ENCODE measurements around the gene PIGS. TPM values are rescaled to one million over a fixed set of nuclear protein-coding genes. Genes with fewer than 3 reads are reported as not detected.

PIGS gene
- total and polyA plus RNA-seq, 2 donors (not counting 3 experiments of a cell fraction or from before 2014, with no cell fraction given) = 71.3 to 110 TPM

DNA sequence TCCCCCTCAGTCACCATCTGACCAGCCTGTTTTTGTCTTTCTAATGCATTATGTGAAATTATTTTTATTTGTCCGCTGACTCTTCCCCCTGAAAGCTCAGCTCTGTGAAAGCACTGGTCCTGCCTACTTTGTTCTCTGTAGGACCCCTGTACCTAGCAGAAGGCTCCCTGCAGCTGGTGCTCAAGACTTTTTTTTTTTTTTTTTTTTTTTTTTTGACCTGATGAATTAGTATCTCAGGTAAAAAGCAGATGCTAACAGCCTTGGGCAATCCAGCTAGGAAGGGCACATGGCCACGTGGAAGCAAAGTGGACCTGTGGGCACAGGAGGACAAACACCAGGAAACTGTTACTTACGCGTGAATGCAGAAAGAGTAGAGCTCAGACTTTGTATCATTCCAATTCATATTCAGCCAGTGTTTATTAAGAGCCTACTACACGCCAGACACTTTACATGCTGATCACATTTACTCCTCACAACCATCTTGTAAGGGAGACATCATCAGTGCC is 18.3 kb downstream of the PIGS start:
- ChIA-PET CTCF (interaction anchor here (0.7 kb wide), 1 partner anchor 136 kb away, joined by 5 read pairs; no protein-coding TSS in a partner anchor), POLR2A (interaction anchor here (0.5 kb wide), 1 partner anchor 270 kb away, joined by 4 read pairs; no protein-coding TSS in a partner anchor)

DNA sequence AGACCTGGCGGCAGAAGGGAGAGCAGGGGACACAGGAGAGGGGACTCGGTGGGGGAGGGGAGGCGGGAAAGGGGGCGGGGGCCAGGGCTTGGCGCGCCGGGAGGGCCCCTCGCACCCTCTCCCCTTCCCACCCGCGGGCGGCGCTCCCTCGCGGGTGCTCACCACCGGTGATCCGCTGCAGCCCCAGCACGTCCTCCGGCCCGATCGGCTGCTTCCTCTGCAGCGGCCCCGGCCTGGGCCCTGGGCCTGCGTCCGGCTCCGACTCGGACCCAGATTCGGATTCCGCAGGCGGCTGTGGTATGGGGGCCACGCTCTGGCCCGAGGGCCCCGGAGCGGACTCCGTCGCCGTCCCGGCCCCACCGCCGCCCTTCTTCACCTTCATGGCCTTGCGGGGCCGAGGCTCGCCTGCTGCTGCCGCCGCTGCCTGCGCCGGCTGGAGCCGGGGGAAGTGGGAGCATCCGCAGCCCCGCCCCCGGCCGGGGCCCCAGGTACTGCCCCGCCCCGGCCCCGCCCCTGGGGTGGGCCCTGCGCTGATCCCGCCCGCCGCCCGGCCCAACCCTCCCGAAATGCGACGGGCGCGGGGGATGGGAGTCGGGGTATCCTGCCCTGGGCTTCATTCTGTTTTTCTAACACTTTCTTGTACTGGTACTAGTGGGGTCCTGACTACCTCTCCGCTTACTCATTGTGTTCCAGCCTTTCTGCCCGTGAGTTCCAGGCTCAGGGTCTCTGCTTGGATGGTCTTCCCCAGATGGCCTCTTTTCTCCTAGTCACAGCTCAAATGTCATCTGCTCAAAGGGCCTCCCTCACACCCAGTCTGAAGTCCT is 18.9 kb downstream of the PIGS start, which contains the start of gene UNC119:
Gene UNC119, minus strand, starts transcription at position 449 of the 824 bp plus-strand sequence. Its CDS starts 67 bp downstream, at position 382.
- peak within 1 kb of the TSS; percentile 59 to 77 (median 64) for H3K4me3 ChIP-seq (replicated peaks in 1 of 3; ENCODE audit: insufficient read depth in 1 of 3, low read depth in 1 of 3, low read length in 3 of 3)
- no peak within 1 kb of the TSS for H3K27ac ChIP-seq (ENCODE audit: insufficient read depth, low read depth, low read length)
- no peak within 1 kb of the TSS for H3K9ac ChIP-seq (replicated peaks; ENCODE audit: extremely low read depth, insufficient read depth, low read length)
- no peaks in the 10 kb centered on the region for H4K20me1 ChIP-seq (replicated peaks; ENCODE audit: control insufficient read depth, extremely low read depth, insufficient read depth, low read length)
- H3K4me2 ChIP-seq (ENCODE audit: insufficient read depth, low read length) = peak within 1 kb of the TSS; percentile 72
- H3K4me1 ChIP-seq (ENCODE audit: control insufficient read depth, extremely low read depth, insufficient read depth, low read length) = peaks cover 6% of the 10 kb centered on the region
- H3K27me3 ChIP-seq (ENCODE audit: control insufficient read depth in 2 of 2, insufficient read depth in 2 of 2, low read length in 2 of 2) = no peaks in the 10 kb centered on the region
- H3K36me3 ChIP-seq (ENCODE audit: control insufficient read depth in 2 of 2, extremely low read depth in 1 of 2, insufficient read depth in 2 of 2, low read length in 2 of 2) = peaks cover 2 to 18% of the 10 kb centered on the region in 2 experiments
- DNase-seq (ENCODE audit: low read depth, low spot score) (peak; percentile 60), FAIRE-seq (peak; percentile 79)
- peak within 1 kb of the TSS; percentile 67 for H2AFZ ChIP-seq (ENCODE audit: low read depth, low read length)
- TF ChIP-seq POLR2AphosphoS5 (IDR thresholded peaks at IDR 0.05; ENCODE audit: insufficient read depth, low read depth, low read length) (peak; percentile 88), POLR2A (IDR thresholded peaks at IDR 0.05; ENCODE audit: low read depth, low read length) (peak; percentile 73)
- TF ChIP-seq, protein P1, sequence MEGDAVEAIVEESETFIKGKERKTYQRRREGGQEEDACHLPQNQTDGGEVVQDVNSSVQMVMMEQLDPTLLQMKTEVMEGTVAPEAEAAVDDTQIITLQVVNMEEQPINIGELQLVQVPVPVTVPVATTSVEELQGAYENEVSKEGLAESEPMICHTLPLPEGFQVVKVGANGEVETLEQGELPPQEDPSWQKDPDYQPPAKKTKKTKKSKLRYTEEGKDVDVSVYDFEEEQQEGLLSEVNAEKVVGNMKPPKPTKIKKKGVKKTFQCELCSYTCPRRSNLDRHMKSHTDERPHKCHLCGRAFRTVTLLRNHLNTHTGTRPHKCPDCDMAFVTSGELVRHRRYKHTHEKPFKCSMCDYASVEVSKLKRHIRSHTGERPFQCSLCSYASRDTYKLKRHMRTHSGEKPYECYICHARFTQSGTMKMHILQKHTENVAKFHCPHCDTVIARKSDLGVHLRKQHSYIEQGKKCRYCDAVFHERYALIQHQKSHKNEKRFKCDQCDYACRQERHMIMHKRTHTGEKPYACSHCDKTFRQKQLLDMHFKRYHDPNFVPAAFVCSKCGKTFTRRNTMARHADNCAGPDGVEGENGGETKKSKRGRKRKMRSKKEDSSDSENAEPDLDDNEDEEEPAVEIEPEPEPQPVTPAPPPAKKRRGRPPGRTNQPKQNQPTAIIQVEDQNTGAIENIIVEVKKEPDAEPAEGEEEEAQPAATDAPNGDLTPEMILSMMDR (IDR thresholded peaks at IDR 0.05; ENCODE audit: extremely low read depth in 1 of 2, insufficient read depth in 1 of 2, low read depth in 1 of 2, low read length in 2 of 2) = no peak
- dilution Hi-C loops (cut with MboI; ENCODE audit: extremely low pct_ligation_motif_present, low sequenced_read_pairs) = no loop called here
- H3K79me2 ChIP-seq (ENCODE audit: control insufficient read depth, insufficient read depth, low read length) = no peaks in the 10 kb centered on the region
- ChIA-PET POLR2A (no interaction called here), CTCF (interaction anchor here (1.9 kb wide), 1 partner anchor 19 kb away, joined by 7 read pairs; the partner anchor contains the start of gene PIGS)
- BruUV-seq (replicated peaks) = no TSS peak
- H3K9me3 ChIP-seq (replicated peaks; ENCODE audit: control insufficient read depth, insufficient read depth, low read length) = no peaks in the 10 kb centered on the region
- no peaks in the 10 kb centered on the region for H3K9me1 ChIP-seq (replicated peaks; ENCODE audit: control insufficient read depth, extremely low read depth, insufficient read depth, low read length)
- intact Hi-C loops (cut with micrococcal nuclease) = loop anchor here (2.0 kb wide), 1 partner anchor 18 kb away; the partner anchor contains the start of gene PIGS

More for the DNA sequence above, 18.3 kb downstream of the PIGS start:
- H3K4me2 ChIP-seq (ENCODE audit: insufficient read depth, low read length) = no peak overlapping the region
- no TSS peak for BruUV-seq (replicated peaks)
- TF ChIP-seq GATA2 (IDR thresholded peaks at IDR 0.05; ENCODE audit: insufficient read depth, insufficient read length, low read depth, low read length) = no peak
- TF ChIP-seq EZH2 (IDR thresholded peaks at IDR 0.05; ENCODE audit: borderline replicate concordance, low read depth, low read length, severe bottlenecking) = no peak
- no peaks in the 10 kb centered on the region for H4K20me1 ChIP-seq (replicated peaks; ENCODE audit: control insufficient read depth, extremely low read depth, insufficient read depth, low read length)
- H3K9me1 ChIP-seq (replicated peaks; ENCODE audit: control insufficient read depth, extremely low read depth, insufficient read depth, low read length) = no peaks in the 10 kb centered on the region
- no peaks in the 10 kb centered on the region for H3K9me3 ChIP-seq (replicated peaks; ENCODE audit: control insufficient read depth, insufficient read depth, low read length)
- H3K27me3 ChIP-seq (ENCODE audit: control insufficient read depth in 2 of 2, insufficient read depth in 2 of 2, low read length in 2 of 2) = no peaks in the 10 kb centered on the region
- intact Hi-C loops (cut with micrococcal nuclease) = loop anchor here (2.0 kb wide), 1 partner anchor 18 kb away; the partner anchor contains the start of gene PIGS
- no peak overlapping the region for H2AFZ ChIP-seq (ENCODE audit: low read depth, low read length)
- H3K79me2 ChIP-seq (ENCODE audit: control insufficient read depth, insufficient read depth, low read length) = no peaks in the 10 kb centered on the region
- H3K4me1 ChIP-seq (ENCODE audit: control insufficient read depth, extremely low read depth, insufficient read depth, low read length) = peaks cover 6% of the 10 kb centered on the region
- no peak overlapping the region for H3K9ac ChIP-seq (replicated peaks; ENCODE audit: extremely low read depth, insufficient read depth, low read length)
- DNase-seq (ENCODE audit: low read depth, low spot score) (no peak), FAIRE-seq (no peak)
- peaks cover 4 to 16% of the 10 kb centered on the region in 2 experiments for H3K36me3 ChIP-seq (ENCODE audit: control insufficient read depth in 2 of 2, extremely low read depth in 1 of 2, insufficient read depth in 2 of 2, low read length in 2 of 2)
- dilution Hi-C loops (cut with MboI; ENCODE audit: extremely low pct_ligation_motif_present, low sequenced_read_pairs) = no loop called here
- no peak overlapping the region for H3K4me3 ChIP-seq (replicated peaks in 1 of 3; ENCODE audit: insufficient read depth in 1 of 3, low read depth in 1 of 3, low read length in 3 of 3)
- H3K27ac ChIP-seq (ENCODE audit: insufficient read depth, low read depth, low read length) = no peak overlapping the region

All from endothelial cell of umbilical vein (primary cell).